Calu3 (cell line): ENCODE measurements around the gene STPG2. TPM values are rescaled to one million over a fixed set of nuclear protein-coding genes. Genes with fewer than 3 reads are reported as not detected.

Experiments
- BruUV-seq: library from RNA; stranded (reverse); fragments of 400-500 nt; replicated peaks from 2 replicates; lab custom pipeline; 2021; lab: Mats Ljungman, UMichigan
- CTCF ChIA-PET: fragments of 300-600 bp; sonication (Branson Sonifier 250); formaldehyde crosslinking; loops from one replicate; lab custom pipeline; 2022; ENCODE audit warnings: antibody characterized with exemption; lab: Charles Lee
- DNase-seq: peaks from one replicate; pipeline ENCODE4 v3.0.0; 2022
- H3K27ac Mint-ChIP-seq: one replicate; pipeline ENCODE4 v1.8.0; 2022; ENCODE audit warnings: mixed read lengths; ENCODE audit not compliant: unreplicated experiment
- H3K27me3 Mint-ChIP-seq: one replicate; pipeline ENCODE4 v1.8.0; 2022; ENCODE audit warnings: mixed read lengths; ENCODE audit not compliant: unreplicated experiment
- H3K36me3 Mint-ChIP-seq: one replicate; pipeline ENCODE4 v1.8.0; 2022; ENCODE audit warnings: mild to moderate bottlenecking, moderate library complexity, mixed read lengths; ENCODE audit not compliant: insufficient read depth, unreplicated experiment
- H3K4me1 Mint-ChIP-seq: one replicate; pipeline ENCODE4 v1.8.0; 2022; ENCODE audit warnings: mild to moderate bottlenecking, low read depth, mixed read lengths; ENCODE audit not compliant: unreplicated experiment
- H3K4me3 Mint-ChIP-seq: one replicate; pipeline ENCODE4 v1.8.0; 2022; ENCODE audit warnings: mild to moderate bottlenecking, low read depth, moderate library complexity, mixed read lengths; ENCODE audit not compliant: unreplicated experiment
- H3K9me3 Mint-ChIP-seq: one replicate; pipeline ENCODE4 v1.8.0; 2022; ENCODE audit warnings: low read depth, mixed read lengths; ENCODE audit not compliant: unreplicated experiment
- intact Hi-C: fragments of 100-400 bp; cut with micrococcal nuclease; formaldehyde crosslinking; loops from one replicate; pipeline ENCODE4 v1.10.0; 2022; ENCODE audit not compliant: unreplicated experiment
- total RNA-seq: library from RNA; stranded (reverse); gene quantifications from 2 replicates; pipeline ENCODE4 v1.2.3, GENCODE V29; 2022
- TF ChIP-seq, protein P1 (sequence below): fragments of 200-600 bp; IDR thresholded peaks from one replicate; pipeline ENCODE4 v1.8.0; 2022; ENCODE audit warnings: antibody characterized with exemption; ENCODE audit not compliant: unreplicated experiment

The STPG2 gene
- total RNA-seq, 1 experiment from 2014 or later = not detected

DNA sequence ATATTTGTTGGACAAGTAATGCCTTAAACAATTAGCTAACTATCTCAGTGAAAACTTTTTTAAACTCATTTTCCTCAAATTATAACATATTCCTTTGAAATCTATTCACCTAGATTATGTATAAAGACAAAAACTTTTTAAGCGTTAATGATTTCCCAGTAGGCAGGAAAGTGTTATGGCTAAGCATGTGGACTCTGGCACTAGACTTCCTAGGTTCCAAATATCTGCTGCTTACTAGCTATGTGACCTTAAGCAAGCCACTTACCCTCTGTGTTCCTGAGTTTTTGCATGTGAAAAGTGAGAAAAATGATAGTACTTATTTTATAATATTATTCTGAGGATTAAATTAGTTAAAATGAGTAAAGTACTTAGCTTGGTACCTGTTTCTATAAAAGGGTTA is 301.8 kb downstream of the STPG2 start:
- Mint-ChIP-seq H3K27ac (no peak overlapping the region), H3K27me3 (no peaks in the 10 kb centered on the region), H3K36me3 (no peaks in the 10 kb centered on the region), H3K4me1 (no peaks in the 10 kb centered on the region), H3K4me3 (no peak overlapping the region), H3K9me3 (no peaks in the 10 kb centered on the region)
- DNase-seq = no peak
- no TSS peak for BruUV-seq
- intact Hi-C loops = no loop called here
- CTCF ChIA-PET = no interaction called here
- TF ChIP-seq, protein P1, sequence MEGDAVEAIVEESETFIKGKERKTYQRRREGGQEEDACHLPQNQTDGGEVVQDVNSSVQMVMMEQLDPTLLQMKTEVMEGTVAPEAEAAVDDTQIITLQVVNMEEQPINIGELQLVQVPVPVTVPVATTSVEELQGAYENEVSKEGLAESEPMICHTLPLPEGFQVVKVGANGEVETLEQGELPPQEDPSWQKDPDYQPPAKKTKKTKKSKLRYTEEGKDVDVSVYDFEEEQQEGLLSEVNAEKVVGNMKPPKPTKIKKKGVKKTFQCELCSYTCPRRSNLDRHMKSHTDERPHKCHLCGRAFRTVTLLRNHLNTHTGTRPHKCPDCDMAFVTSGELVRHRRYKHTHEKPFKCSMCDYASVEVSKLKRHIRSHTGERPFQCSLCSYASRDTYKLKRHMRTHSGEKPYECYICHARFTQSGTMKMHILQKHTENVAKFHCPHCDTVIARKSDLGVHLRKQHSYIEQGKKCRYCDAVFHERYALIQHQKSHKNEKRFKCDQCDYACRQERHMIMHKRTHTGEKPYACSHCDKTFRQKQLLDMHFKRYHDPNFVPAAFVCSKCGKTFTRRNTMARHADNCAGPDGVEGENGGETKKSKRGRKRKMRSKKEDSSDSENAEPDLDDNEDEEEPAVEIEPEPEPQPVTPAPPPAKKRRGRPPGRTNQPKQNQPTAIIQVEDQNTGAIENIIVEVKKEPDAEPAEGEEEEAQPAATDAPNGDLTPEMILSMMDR = no peak

DNA sequence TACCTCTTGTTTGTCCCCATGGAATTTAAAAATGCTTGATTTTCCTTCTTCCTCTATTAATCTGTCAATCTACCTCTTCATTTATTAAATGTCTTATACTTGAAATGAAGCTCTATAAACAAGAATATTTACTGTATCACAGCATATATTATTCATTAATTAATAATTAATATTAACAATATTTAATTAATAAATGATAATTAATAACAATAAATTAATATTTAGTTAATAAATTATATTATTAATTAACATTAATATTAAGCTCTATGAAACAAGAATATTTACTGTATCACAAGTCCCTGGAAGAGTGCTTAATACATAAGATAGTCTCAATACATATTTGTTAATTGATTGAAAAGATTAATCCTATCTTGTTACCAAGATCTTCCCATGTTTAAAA is 306.6 kb downstream of the STPG2 start:
- H3K36me3 Mint-ChIP-seq = no peaks in the 10 kb centered on the region
- TF ChIP-seq, protein P1 = no peak
- BruUV-seq = no TSS peak
- no peak overlapping the region for H3K27ac Mint-ChIP-seq
- no peaks in the 10 kb centered on the region for H3K27me3 Mint-ChIP-seq
- no peak for DNase-seq
- CTCF ChIA-PET = no interaction called here
- H3K4me1 Mint-ChIP-seq = no peaks in the 10 kb centered on the region
- no peaks in the 10 kb centered on the region for H3K9me3 Mint-ChIP-seq
- no peak overlapping the region for H3K4me3 Mint-ChIP-seq
- intact Hi-C loops = no loop called here

DNA sequence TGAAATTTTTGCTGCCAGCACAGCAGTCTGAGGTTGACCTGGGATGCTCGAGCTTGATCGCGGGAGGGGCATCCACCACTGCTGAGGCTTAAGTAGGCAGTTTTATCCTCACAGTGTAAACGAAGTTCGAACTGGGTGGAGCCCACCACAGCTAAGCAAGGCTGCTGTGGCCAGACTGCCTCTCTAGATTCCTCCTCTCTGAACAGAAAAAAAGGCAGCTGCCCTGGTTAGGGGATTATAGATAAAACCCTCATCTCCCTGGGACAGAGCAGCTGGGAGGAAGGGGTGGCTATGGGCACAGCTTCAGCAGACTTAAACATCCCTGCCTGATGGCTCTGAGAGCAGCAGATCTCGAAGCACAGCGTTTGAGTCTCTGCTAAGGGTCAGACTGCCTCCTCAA is 314.6 kb downstream of the STPG2 start:
- TF ChIP-seq, protein P1 = no peak
- intact Hi-C loops = no loop called here
- CTCF ChIA-PET = no interaction called here
- no peaks in the 10 kb centered on the region for H3K4me1 Mint-ChIP-seq
- H3K27me3 Mint-ChIP-seq = peaks cover 19% of the 10 kb centered on the region
- H3K9me3 Mint-ChIP-seq = peaks cover 4% of the 10 kb centered on the region
- no peaks in the 10 kb centered on the region for H3K36me3 Mint-ChIP-seq
- no peak for DNase-seq
- BruUV-seq = no TSS peak
- no peak overlapping the region for H3K27ac Mint-ChIP-seq
- no peak overlapping the region for H3K4me3 Mint-ChIP-seq

DNA sequence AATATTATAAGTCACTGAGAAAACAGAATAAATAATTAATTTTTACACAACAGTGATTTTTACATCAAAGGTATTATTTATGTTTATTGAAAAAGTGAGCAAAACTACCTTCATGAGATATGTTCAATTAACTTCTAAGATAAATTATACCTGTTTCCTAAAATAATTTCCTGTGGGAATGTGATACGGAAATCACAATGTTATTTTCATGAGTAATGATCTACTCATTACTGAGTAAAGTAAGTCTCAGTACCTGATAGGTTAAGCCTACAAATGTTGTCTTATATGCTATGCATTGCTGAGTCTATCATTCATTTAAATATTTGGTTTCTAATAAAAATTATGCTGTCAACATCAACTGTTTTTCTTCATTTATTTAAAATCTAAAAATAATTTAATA is 324.0 kb downstream of the STPG2 start:
- BruUV-seq = no TSS peak
- peaks cover 3% of the 10 kb centered on the region for H3K9me3 Mint-ChIP-seq
- CTCF ChIA-PET = no interaction called here
- H3K27ac Mint-ChIP-seq = no peak overlapping the region
- DNase-seq = no peak
- H3K36me3 Mint-ChIP-seq = no peaks in the 10 kb centered on the region
- TF ChIP-seq, protein P1 = no peak
- H3K4me3 Mint-ChIP-seq = no peak overlapping the region
- intact Hi-C loops = no loop called here
- no peaks in the 10 kb centered on the region for H3K4me1 Mint-ChIP-seq
- H3K27me3 Mint-ChIP-seq = no peaks in the 10 kb centered on the region
